HPDE6-E6E7 (cell line): Measurements from ENCODE around the gene MED12L.
"Not testable (repeated sequence)": the region's sequence is repeated elsewhere in the genome, so short reads cannot be mapped to it uniquely, and the experiment has no call there.

Experiments
- DNase-seq: peaks from one replicate; pipeline ENCODE4 v3.0.0; 2011; ENCODE audit warnings: missing footprints; ENCODE audit errors: extremely low spot score

The MED12L gene

DNA sequence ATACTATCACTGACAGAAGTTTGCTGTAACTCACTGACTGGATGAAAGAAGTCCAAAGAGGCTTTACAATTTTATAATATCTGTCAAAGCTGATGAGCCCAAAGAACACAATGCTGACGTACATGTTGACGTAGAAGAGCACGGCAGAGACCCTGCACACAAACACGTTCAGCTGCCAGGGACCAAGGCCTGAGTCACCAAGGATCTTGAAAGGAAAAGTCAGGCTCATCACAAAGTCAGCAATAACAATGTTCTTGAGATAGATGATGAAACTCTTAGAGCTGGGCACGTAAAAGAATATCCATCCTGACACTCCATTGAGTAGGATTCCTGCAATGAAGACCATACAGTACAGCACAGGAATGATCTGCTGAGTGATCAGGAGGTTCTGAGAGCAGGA, 128.4 kb downstream of the MED12L start:
- no peak for DNase-seq

GRCh38 chr3:151214459-151214858, 129.0 kb downstream of the MED12L start:
- DNase-seq, result no peak

GRCh38 chr3:151216641-151217607, 131.5 kb downstream of the MED12L start:
- DNase-seq, result no peak

DNA sequence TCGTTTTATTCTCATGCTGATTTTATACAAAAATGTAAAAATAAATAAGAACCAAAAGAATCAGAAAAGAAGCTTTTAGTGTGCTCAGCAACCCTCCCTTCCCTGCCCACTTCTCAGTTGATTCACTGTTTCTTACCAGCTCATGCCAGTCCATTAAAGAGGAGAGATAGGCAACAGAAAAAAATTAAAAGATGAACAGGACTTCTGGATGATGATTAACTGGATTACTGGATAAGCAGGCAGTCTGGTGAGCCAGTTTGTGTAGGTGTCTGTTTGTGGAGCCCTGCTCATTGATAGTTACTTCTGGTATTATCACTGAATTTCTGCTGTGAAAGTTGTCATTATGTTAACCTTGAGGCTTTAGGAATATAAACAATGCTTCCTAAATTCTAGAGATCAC, 132.7 kb downstream of the MED12L start:
- DNase-seq, result no peak

GRCh38 chr3:151219056-151219455, 133.6 kb downstream of the MED12L start:
- DNase-seq, result peak; percentile 64

GRCh38 chr3:151224268-151224866, 138.9 kb downstream of the MED12L start:
- DNase-seq, result no peak

GRCh38 chr3:151225040-151225975, 139.8 kb downstream of the MED12L start:
- no peak for DNase-seq

GRCh38 chr3:151226088-151226563, 140.7 kb downstream of the MED12L start:
- peak; percentile 53 for DNase-seq

DNA sequence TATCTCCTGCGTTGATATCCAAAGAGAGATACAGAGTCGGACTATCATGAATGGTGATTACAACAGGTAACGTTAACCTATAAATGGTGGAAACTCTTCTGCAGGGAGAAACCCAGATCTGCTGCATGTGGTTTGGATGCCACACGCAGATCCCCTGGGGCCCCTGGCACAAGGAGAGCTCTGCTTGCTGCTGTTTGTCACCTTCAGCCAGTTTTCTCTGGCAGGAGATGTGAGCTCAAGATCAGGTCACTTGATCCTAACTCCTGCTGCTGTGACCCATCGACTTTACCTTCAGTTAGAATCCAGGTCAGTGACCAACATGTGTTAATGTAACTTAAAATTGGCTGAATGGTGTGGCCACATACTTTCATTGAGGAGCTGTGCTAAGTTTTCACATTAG, 141.4 kb downstream of the MED12L start:
- no peak for DNase-seq

DNA sequence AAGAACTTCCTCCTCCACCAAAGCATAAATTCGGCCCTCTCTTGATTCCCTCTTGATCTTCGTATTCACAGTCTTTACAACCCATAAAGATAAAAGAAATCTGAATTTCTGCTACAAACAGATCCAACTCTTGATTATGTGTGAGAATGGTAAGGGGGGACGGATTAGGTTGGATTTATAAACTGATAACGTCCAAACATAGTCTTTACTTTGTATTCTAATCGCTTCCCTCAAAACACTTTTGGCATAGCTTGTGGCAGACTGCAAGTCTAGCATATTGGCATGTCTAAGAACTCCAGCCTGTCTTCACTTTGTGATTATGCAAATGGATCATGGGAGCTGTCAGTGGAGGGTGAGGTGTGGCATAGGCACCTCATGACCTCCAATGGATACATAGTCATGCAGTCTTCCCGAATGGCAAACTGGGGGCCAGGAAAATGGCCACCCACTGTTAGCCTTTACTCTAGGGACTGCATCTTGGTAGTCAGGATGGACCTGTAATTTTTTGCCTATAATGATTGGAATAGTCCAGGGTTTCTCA, 141.9 kb downstream of the MED12L start:
- no peak for DNase-seq

DNA sequence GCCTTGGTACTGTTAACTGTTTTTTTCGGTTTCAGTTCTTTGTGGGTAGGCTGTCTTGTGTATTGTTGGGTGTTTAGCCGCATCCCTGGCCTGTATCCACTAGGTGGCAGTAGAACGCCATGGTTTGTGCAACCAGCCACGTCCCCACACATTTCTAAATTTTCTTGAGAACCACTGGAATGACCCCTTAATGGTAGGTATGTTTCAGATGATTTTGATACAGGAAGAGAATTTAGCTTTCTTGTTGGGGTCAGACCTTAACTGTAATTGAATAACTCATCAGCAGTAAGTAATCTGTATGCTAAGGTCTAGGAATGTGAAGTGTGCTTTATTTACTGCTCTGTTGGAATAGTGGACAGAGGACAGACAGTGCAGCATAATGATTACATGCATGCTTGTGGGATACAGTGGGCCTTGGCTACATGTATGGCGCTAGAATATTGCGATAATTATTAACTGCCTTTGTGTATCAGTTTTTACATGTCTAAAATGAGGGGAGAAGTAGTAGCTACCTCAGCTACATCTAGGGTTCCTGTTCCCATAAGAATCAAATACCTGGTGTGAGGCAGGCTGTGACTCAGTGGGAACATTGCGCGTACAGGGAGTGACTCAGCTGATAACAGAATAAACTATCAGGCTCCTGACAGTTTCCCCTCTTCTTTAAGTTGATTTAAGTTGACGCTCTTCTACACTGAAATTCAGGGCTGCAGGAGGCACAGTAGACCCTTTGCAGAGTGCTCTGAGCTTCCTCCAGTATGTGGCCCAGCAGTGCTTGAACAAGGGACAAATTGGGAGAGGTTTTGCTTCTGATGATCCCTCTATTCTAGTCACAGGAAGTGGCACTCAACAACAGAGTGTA, 142.6 kb downstream of the MED12L start:
- peak; percentile 63 for DNase-seq

GRCh38 chr3:151228666-151229040, 143.2 kb downstream of the MED12L start:
- DNase-seq, result no peak

- no peak for DNase-seq
These were observed 145.2 kb downstream of the MED12L start for GRCh38 chr3:151230646-151231045.

DNA sequence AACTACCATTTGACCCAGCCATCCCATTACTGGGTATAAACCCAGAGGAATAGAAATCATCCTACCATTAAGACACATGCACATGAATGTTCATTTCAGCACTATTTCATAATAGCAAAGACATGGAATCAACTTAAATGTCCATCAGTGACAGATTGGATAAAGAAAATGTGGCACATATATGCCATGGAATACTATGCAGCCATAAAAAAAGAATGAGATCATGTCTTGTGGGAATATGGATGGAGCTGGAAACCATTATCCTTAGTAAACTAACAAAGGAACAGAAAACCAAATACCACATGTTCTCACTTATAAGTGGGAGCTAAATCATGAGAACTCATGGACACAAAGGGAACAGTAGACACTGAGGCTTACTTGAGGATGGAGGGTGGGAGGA, 146.9 kb downstream of the MED12L start:
- not testable (repeated sequence) for DNase-seq

DNA sequence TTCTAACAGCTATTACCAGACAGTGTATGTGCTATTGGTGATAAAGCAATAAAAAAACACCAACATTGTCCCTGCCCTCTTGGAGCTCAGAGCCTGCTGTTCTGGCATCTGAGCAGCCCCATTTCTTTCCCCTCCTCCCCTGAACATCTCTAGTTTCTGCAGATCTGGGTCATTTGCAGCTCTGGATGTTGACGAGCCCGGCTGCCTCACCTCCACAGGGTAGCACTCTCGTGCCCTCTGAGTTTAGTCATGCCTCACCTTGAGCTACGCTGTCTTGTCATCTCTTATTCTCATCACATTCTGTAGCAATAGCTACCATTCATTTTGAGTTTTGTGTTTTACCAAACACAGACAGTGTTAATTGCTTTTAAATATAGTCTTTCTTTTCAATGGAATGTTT, 147.5 kb downstream of the MED12L start:
- no peak for DNase-seq

DNA sequence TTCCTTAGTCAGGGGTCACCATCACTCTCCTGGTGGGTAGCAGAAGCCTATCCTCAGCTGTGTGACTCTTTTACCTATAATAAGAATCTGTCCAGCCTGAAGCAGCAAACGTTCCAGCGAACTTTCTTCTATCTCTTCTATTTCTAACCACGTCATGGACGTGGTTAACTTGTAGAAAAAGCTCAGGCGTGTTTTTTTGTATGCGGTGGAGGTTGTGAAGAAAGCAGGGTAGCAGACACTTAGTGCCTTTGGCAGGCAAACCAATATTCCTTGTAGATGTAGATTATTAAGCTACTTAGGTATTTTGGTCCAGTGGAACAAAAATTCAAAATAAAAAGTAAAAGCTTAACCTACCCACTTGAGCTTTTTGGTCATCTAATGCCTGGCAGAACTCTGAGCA, 149.4 kb downstream of the MED12L start:
- no peak for DNase-seq

GRCh38 chr3:151236316-151236715, 150.9 kb downstream of the MED12L start:
- no peak for DNase-seq

DNA sequence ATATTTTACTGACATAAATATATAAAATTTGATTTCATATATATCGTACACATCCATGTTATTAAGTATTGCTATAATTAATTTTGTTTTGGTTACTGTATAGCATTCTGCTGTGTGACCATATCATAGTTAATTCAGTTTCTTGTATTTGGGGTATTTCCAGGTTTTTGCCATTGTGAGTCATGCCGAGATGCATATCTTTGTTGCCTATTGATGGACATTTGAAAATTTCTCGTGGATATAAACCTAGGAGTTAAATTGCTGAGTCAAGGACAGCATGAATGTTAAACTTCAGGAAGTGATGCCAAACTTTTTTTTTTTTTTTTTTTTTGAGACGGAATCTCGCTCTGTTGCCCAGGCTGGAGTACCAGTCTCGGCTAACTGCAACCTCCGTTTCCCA, 151.3 kb downstream of the MED12L start:
- no peak for DNase-seq

DNA sequence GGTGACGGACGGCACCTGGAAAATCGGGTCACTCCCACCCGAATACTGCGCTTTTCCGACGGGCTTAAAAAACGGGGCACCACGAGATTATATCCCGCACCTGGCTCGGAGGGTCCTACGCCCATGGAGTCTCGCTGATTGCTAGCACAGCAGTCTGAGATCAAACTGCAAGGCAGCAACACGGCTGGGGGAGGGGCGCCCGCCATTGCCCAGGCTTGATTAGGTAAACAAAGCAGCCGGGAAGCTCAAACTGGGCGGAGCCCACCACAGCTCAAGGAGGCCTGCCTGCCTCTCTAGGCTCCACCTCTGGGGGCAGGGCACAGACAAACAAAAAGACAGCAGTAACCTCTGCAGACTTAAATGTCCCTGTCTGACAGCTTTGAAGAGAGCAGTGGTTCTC, 156.5 kb downstream of the MED12L start:
- not testable (repeated sequence) for DNase-seq

- no peak for DNase-seq
These were observed 163.4 kb downstream of the MED12L start for GRCh38 chr3:151248772-151249337.
